CD4-positive, alpha-beta T cell (primary cell): Measurements from ENCODE around the gene TENT5A. TPM values are rescaled to one million over a fixed set of nuclear protein-coding genes. Genes with fewer than 3 reads are reported as not detected.

Experiments used
- ATAC-seq: fragments of 200-7000 bp; cut with Tn5 transposase; one replicate; pipeline ENCODE4 v1.10.0; 2022; ENCODE audit warnings: mild to moderate bottlenecking; ENCODE audit not compliant: poor library complexity
- CTCF ChIA-PET: fragments of 350-600 bp; sonication (Branson Sonifier 250); formaldehyde crosslinking; loops from one replicate; lab custom pipeline; 2021; ENCODE audit warnings: antibody characterized with exemption, inconsistent platforms; lab: Charles Lee
- POLR2A ChIA-PET: fragments of 350-600 bp; sonication (Branson Sonifier 250); formaldehyde crosslinking; loops from one replicate; lab custom pipeline; 2021; ENCODE audit warnings: antibody characterized with exemption, inconsistent platforms; lab: Charles Lee
- DNase-seq, 14 experiments: peaks; one replicate each; pipeline ENCODE4 v3.0.0-alpha.2; 2013 to 2020; ENCODE audit warnings: mixed read lengths in 2 of 14
- H3K27ac ChIP-seq, 2 donors: one replicate each; pipeline versions ENCODE4 v1.5.1 to v1.7.0; 2013; ENCODE audit warnings: low read length in 2 of 2, low read depth in 1 of 2, mild to moderate bottlenecking in 1 of 2
- H3K27me3 ChIP-seq, 2 experiments: 1 replicate in 1 of 2; 2 replicates in 1 of 2; pipeline versions ENCODE4 v1.6.1 to v1.7.0; 2013; ENCODE audit warnings: low read length in 2 of 2, control low read depth in 1 of 2, mild to moderate bottlenecking in 1 of 2, moderate library complexity in 1 of 2; ENCODE audit not compliant: insufficient read depth in 2 of 2, control insufficient read depth in 1 of 2
- H3K36me3 ChIP-seq: one replicate; pipeline ENCODE4 v1.6.1; 2013; ENCODE audit warnings: low read length, control low read depth; ENCODE audit not compliant: insufficient read depth
- H3K4me1 ChIP-seq: one replicate; pipeline ENCODE4 v1.6.1; 2013; ENCODE audit warnings: low read length, control low read depth; ENCODE audit not compliant: insufficient read depth
- H3K4me3 ChIP-seq: one replicate; pipeline ENCODE4 v1.5.1; 2013; ENCODE audit warnings: mild to moderate bottlenecking, low read length, moderate library complexity
- H3K9me3 ChIP-seq, 2 experiments: 1 replicate in 1 of 2; 2 replicates in 1 of 2; pipeline versions ENCODE4 v1.6.1 to v1.7.0; 2013; ENCODE audit warnings: low read length in 2 of 2, mild to moderate bottlenecking in 2 of 2, control low read depth in 1 of 2, moderate library complexity in 1 of 2; ENCODE audit not compliant: control insufficient read depth in 1 of 2, insufficient read depth in 1 of 2
- H3K27ac Mint-ChIP-seq: one replicate; pipeline ENCODE4 v1.8.0; 2020; ENCODE audit warnings: mixed read lengths
- H3K27me3 Mint-ChIP-seq: one replicate; pipeline ENCODE4 v1.8.0; 2021; ENCODE audit warnings: mixed read lengths
- H3K36me3 Mint-ChIP-seq: one replicate; pipeline ENCODE4 v1.8.0; 2021; ENCODE audit warnings: low read depth, mixed read lengths
- H3K4me1 Mint-ChIP-seq: one replicate; pipeline ENCODE4 v1.8.0; 2021; ENCODE audit warnings: low read depth, mixed read lengths
- H3K4me3 Mint-ChIP-seq: one replicate; pipeline ENCODE4 v1.8.0; 2020; ENCODE audit warnings: mild to moderate bottlenecking, mixed read lengths
- H3K9me3 Mint-ChIP-seq: one replicate; pipeline ENCODE4 v1.8.0; 2020; ENCODE audit warnings: mixed read lengths
- CTCF ChIP-seq: fragments of 200-600 bp; IDR thresholded peaks from one replicate; pipeline ENCODE4 v1.8.0; 2022; ENCODE audit warnings: antibody characterized with exemption, mild to moderate bottlenecking
- intact Hi-C, 2 experiments: fragments of 100-400 bp; cut with DNase I in 1 of 2; cut with micrococcal nuclease in 1 of 2; formaldehyde crosslinking; loops; one replicate each; pipeline versions ENCODE4 v1.15.1 to v1.9.0; 2023 to 2025; cut with DNase I, micrococcal nuclease
- total RNA-seq, 174 experiments: library from RNA in 2 of 174; stranded (reverse) in 2 of 174; gene quantifications; one replicate each; pipeline ENCODE4 v1.2.3 and lab custom pipeline; 2021 to 2026

TENT5A gene
- total RNA-seq, 2 experiments from 2014 or later, result 6.3 to 6.7 TPM

- no peaks in the 10 kb centered on the region for H3K36me3 ChIP-seq
- ChIA-PET CTCF (no interaction called here), POLR2A (no interaction called here)
- Mint-ChIP-seq H3K27me3 (no peaks in the 10 kb centered on the region), H3K36me3 (no peaks in the 10 kb centered on the region), H3K4me3 (no peak overlapping the region), H3K9me3 (no peaks in the 10 kb centered on the region), H3K27ac (no peak overlapping the region), H3K4me1 (no peaks in the 10 kb centered on the region)
- ATAC-seq (no peak), DNase-seq (no peak)
- no peaks in the 10 kb centered on the region for H3K9me3 ChIP-seq
- no peak for TF ChIP-seq CTCF
- H3K27me3 ChIP-seq, result no peaks in the 10 kb centered on the region
- H3K4me3 ChIP-seq, result no peak overlapping the region
- intact Hi-C loops, result no loop called here
- no peak overlapping the region for H3K27ac ChIP-seq
- H3K4me1 ChIP-seq, result no peaks in the 10 kb centered on the region
Observed at GRCh38 chr6:81787313-81788068, 35.0 kb upstream of the TENT5A start.

DNA sequence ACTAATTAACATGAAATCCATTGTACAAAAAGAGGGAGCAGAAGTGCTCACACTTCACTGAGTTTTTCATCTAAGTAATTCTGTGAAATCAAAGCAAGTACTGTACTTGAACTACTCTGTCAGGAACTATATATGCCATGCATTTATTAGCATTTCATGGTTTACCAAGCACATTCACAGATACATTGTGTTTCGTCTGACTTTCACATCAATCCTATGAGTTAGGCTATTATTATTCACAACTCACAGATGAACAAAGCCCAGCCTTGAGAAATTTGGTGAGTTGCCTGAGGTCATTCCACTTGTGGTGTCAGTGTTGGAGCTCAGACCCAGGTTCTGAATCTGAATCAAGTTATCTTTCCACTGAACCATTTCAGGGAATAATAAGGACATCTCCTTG lies 33.7 kb upstream of the TENT5A start:
- H3K27me3 ChIP-seq, result no peaks in the 10 kb centered on the region
- no peaks in the 10 kb centered on the region for H3K4me1 ChIP-seq
- no peak overlapping the region for H3K27ac ChIP-seq
- CTCF ChIA-PET, result no interaction called here
- no peaks in the 10 kb centered on the region for H3K4me1 Mint-ChIP-seq
- H3K9me3 ChIP-seq, result no peaks in the 10 kb centered on the region
- DNase-seq (no peak), ATAC-seq (no peak)
- no peaks in the 10 kb centered on the region for H3K27me3 Mint-ChIP-seq
- H3K9me3 Mint-ChIP-seq, result no peaks in the 10 kb centered on the region
- TF ChIP-seq CTCF, result no peak
- no peak overlapping the region for H3K27ac Mint-ChIP-seq
- no peak overlapping the region for H3K4me3 ChIP-seq
- H3K36me3 ChIP-seq, result no peaks in the 10 kb centered on the region
- intact Hi-C loops, result no loop called here
- H3K4me3 Mint-ChIP-seq, result no peak overlapping the region
- POLR2A ChIA-PET, result no interaction called here
- H3K36me3 Mint-ChIP-seq, result no peaks in the 10 kb centered on the region

GRCh38 chr6:81785377-81785776 lies 32.9 kb upstream of the TENT5A start:
- POLR2A ChIA-PET, result no interaction called here
- H3K9me3 Mint-ChIP-seq, result no peaks in the 10 kb centered on the region
- no peaks in the 10 kb centered on the region for H3K4me1 Mint-ChIP-seq

More at GRCh38 chr6:81785377-81785776, 32.9 kb upstream of the TENT5A start:
- Histone ChIP-seq H3K27ac (no peak overlapping the region), H3K27me3 (no peaks in the 10 kb centered on the region), H3K9me3 (no peaks in the 10 kb centered on the region), H3K36me3 (no peaks in the 10 kb centered on the region), H3K4me3 (no peak overlapping the region), H3K4me1 (no peaks in the 10 kb centered on the region)
- Mint-ChIP-seq H3K4me3 (no peak overlapping the region), H3K36me3 (no peaks in the 10 kb centered on the region), H3K27ac (no peak overlapping the region), H3K27me3 (no peaks in the 10 kb centered on the region)
- CTCF ChIA-PET, result no interaction called here
- intact Hi-C loops, result no loop called here
- no peak for TF ChIP-seq CTCF
- ATAC-seq, result no peak
- no peak for DNase-seq
